GM12891 (cell line): ENCODE measurements around the gene RASSF4.

Experiments
- DNase-seq: peaks from one replicate; pipeline ENCODE4 v3.0.0; 2011; ENCODE audit warnings: low spot score; ENCODE audit not compliant: insufficient read length
- FAIRE-seq: peaks from 2 replicates; lab custom pipeline; 2011; peaks lifted over from hg19 to GRCh38; lab: Jason Lieb, UNC
- PAX5 ChIP-seq: IDR thresholded peaks from 2 replicates; pipeline ENCODE4 v1.6.1; 2011; ENCODE audit warnings: low read length, moderate library complexity, mild to moderate bottlenecking; ENCODE audit not compliant: insufficient read depth, severe bottlenecking
- POLR2A ChIP-seq: IDR thresholded peaks from 2 replicates; pipeline ENCODE4 v1.6.1; 2011; ENCODE audit warnings: low read depth, low read length, control low read depth
- POLR2AphosphoS5 ChIP-seq: IDR thresholded peaks from 2 replicates; pipeline ENCODE4 v1.6.1; 2011; ENCODE audit warnings: low read depth, low read length, control low read depth
- POU2F2 ChIP-seq: IDR thresholded peaks from 2 replicates; pipeline ENCODE4 v1.6.1; 2011; ENCODE audit warnings: low read depth, mild to moderate bottlenecking, control low read depth, low read length, moderate library complexity
- SPI1 ChIP-seq: IDR thresholded peaks from 2 replicates; pipeline ENCODE4 v1.6.1; 2011; ENCODE audit warnings: low read depth, low read length, control low read depth
- TAF1 ChIP-seq: IDR thresholded peaks from 2 replicates; pipeline ENCODE4 v1.6.1; 2011; ENCODE audit warnings: low read depth, low read length, control low read depth

RASSF4 gene

GRCh38 chr10:44989597-44990301 lies 30.1 kb downstream of the RASSF4 start:
- TF ChIP-seq TAF1 (no peak), POLR2AphosphoS5 (no peak), POU2F2 (no peak), POLR2A (no peak), PAX5 (no peak), SPI1 (no peak)
- DNase-seq (no peak), FAIRE-seq (no peak)

GRCh38 chr10:44990302-44990655 lies 30.7 kb downstream of the RASSF4 start:
- TF ChIP-seq POLR2AphosphoS5 (no peak), SPI1 (no peak), POLR2A (no peak), PAX5 (no peak), POU2F2 (no peak), TAF1 (no peak)
- DNase-seq (no peak), FAIRE-seq (no peak)

GRCh38 chr10:44990965-44991364 lies 31.4 kb downstream of the RASSF4 start:
- DNase-seq (no peak), FAIRE-seq (no peak)
- TF ChIP-seq PAX5 (no peak), POLR2A (no peak), TAF1 (no peak), POLR2AphosphoS5 (no peak), SPI1 (no peak), POU2F2 (no peak)

- FAIRE-seq, result no peak
Measured at GRCh38 chr10:44991571-44991970, 32.0 kb downstream of the RASSF4 start.

GRCh38 chr10:44992070-44992731 lies 32.6 kb downstream of the RASSF4 start:
- TF ChIP-seq PAX5, result no peak
- no peak for FAIRE-seq
- no peak for DNase-seq

More at GRCh38 chr10:44991571-44991970, 32.0 kb downstream of the RASSF4 start:
- no peak for TF ChIP-seq POLR2AphosphoS5
- TF ChIP-seq TAF1, result no peak
- no peak for DNase-seq

- no peak for FAIRE-seq
- TF ChIP-seq TAF1, result no peak
- TF ChIP-seq SPI1, result no peak
- TF ChIP-seq PAX5, result no peak
- TF ChIP-seq POLR2A, result no peak
- no peak for TF ChIP-seq POLR2AphosphoS5
- TF ChIP-seq POU2F2, result no peak
Measured at GRCh38 chr10:44992732-44993225, 33.2 kb downstream of the RASSF4 start.

GRCh38 chr10:44993226-44993921 lies 33.8 kb downstream of the RASSF4 start:
- no peak for DNase-seq
- no peak for FAIRE-seq

More at GRCh38 chr10:44992732-44993225, 33.2 kb downstream of the RASSF4 start:
- DNase-seq, result no peak

GRCh38 chr10:44993922-44994751 lies 34.5 kb downstream of the RASSF4 start:
- FAIRE-seq (no peak), DNase-seq (no peak)
- TF ChIP-seq POLR2AphosphoS5 (no peak), PAX5 (no peak), POU2F2 (no peak), TAF1 (no peak)

More at GRCh38 chr10:44993226-44993921, 33.8 kb downstream of the RASSF4 start:
- TF ChIP-seq POLR2AphosphoS5 (no peak), SPI1 (no peak), TAF1 (no peak), POU2F2 (no peak), PAX5 (no peak), POLR2A (no peak)

GRCh38 chr10:44994752-44995530 lies 35.3 kb downstream of the RASSF4 start:
- TF ChIP-seq SPI1 (no peak), POLR2A (no peak)
- DNase-seq (no peak), FAIRE-seq (no peak)
